DOHH2 (cell line): ENCODE results near the gene SLCO2A1.

Experiments
- EZH2phosphoT487 ChIP-seq: fragments of 200-600 bp; sonication (generic); IDR thresholded peaks from 2 replicates; pipeline ENCODE4 v1.6.1; 2017; ENCODE audit warnings: borderline replicate concordance, mild to moderate bottlenecking, antibody characterized with exemption, low read length, moderate library complexity, mixed read lengths
- TF ChIP-seq, protein P1 (sequence below): fragments of 200-600 bp; sonication (generic); IDR thresholded peaks from one replicate; pipeline ENCODE4 v1.5.1; 2014; ENCODE audit warnings: antibody characterized with exemption, mild to moderate bottlenecking, low read depth, low read length; ENCODE audit not compliant: poor library complexity, severe bottlenecking

DNA sequence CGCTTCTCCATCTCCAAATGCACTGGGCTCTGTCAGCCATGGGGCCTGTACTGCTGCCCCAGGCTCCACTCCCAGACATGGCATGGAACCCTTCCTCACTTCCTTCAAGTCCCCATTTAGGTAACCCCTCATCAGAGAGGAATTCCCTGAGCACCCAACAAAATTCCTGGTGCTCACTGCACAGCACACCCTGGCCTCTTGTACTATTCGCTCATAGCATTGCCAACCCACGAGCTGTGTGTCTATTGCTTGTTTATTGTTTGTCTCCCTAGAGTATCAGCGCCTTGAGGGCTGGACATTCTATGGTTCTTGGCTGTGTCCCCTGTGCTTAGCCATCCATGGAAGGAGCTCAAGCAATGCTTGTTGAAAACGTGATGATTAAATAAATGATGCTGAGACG, 46.1 kb upstream of the SLCO2A1 start:
- TF ChIP-seq, protein P1, sequence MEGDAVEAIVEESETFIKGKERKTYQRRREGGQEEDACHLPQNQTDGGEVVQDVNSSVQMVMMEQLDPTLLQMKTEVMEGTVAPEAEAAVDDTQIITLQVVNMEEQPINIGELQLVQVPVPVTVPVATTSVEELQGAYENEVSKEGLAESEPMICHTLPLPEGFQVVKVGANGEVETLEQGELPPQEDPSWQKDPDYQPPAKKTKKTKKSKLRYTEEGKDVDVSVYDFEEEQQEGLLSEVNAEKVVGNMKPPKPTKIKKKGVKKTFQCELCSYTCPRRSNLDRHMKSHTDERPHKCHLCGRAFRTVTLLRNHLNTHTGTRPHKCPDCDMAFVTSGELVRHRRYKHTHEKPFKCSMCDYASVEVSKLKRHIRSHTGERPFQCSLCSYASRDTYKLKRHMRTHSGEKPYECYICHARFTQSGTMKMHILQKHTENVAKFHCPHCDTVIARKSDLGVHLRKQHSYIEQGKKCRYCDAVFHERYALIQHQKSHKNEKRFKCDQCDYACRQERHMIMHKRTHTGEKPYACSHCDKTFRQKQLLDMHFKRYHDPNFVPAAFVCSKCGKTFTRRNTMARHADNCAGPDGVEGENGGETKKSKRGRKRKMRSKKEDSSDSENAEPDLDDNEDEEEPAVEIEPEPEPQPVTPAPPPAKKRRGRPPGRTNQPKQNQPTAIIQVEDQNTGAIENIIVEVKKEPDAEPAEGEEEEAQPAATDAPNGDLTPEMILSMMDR, result no peak
- TF ChIP-seq EZH2phosphoT487, result no peak
